ENCODE measurements around the gene CNIH2. TPM values are rescaled to one million over a fixed set of nuclear protein-coding genes. Genes with fewer than 3 reads are reported as not detected.

The CNIH2 gene
- total RNA-seq, 1 experiment from 2014 or later, result 1.3 TPM

DNA sequence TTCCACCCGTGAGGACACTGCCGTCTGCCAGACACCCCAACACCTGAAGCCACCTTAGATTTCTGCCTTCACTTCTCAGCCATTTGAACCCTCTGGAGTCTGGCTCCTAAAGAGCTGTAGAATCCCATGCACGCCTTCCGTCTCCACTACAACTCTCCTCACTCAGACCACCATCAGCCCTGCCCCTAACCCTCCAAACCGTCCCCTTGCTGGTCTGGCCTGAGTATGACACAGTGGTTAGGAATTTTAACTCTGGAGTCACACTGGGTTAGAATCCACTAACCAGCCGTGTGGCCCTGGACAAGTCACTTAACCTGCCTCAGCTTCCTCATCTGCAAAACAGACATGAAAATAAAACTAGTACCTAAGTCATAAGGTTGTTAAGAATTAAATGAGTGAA is 3.0 kb downstream of the CNIH2 start:
- POLR2A ChIA-PET, result interaction anchor here (0.9 to 1.4 kb wide), 2 partner anchors 8 to 13 kb away, joined by 3 to 5 read pairs; partner anchors contain the start of gene YIF1A
- no peak overlapping the region; the same call in 1 of the 2 replicates for H3K4me2 ChIP-seq (ENCODE audit: low read length)
- TF ChIP-seq SP1 (IDR thresholded peaks at IDR 0.05; ENCODE audit: low read depth), result no peak
- TF ChIP-seq POLR2AphosphoS5 (IDR thresholded peaks at IDR 0.05; ENCODE audit: low read depth, low read length), result no peak
- TF ChIP-seq POLR2A (IDR thresholded peaks at IDR 0.05; ENCODE audit: borderline replicate concordance, extremely low read depth, insufficient read depth, insufficient read length), result no peak
- TF ChIP-seq, protein P1, sequence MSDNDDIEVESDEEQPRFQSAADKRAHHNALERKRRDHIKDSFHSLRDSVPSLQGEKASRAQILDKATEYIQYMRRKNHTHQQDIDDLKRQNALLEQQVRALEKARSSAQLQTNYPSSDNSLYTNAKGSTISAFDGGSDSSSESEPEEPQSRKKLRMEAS (IDR thresholded peaks at IDR 0.05), result no peak
- TF ChIP-seq ZFX (IDR thresholded peaks at IDR 0.05), result no peak
- no peak for TF ChIP-seq SRF (IDR thresholded peaks at IDR 0.05; ENCODE audit: low read depth)
- no peak for TF ChIP-seq ZBTB33 (IDR thresholded peaks at IDR 0.05; ENCODE audit: extremely low read depth, insufficient replicate concordance, low read length)
- TF ChIP-seq FOSL1 (IDR thresholded peaks at IDR 0.05; ENCODE audit: low read depth), result no peak
- TF ChIP-seq, protein P2, sequence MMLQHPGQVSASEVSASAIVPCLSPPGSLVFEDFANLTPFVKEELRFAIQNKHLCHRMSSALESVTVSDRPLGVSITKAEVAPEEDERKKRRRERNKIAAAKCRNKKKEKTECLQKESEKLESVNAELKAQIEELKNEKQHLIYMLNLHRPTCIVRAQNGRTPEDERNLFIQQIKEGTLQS (IDR thresholded peaks at IDR 0.05), result no peak
- no peak for TF ChIP-seq RAD21 (IDR thresholded peaks at IDR 0.05; ENCODE audit: low read depth)
- TF ChIP-seq SIN3A (IDR thresholded peaks at IDR 0.05; ENCODE audit: low read depth), result no peak
- no peak for TF ChIP-seq EZH2phosphoT487 (IDR thresholded peaks at IDR 0.05; ENCODE audit: borderline replicate concordance)
- TF ChIP-seq YY1 (IDR thresholded peaks at IDR 0.05; ENCODE audit: extremely low read depth, insufficient replicate concordance, low read depth, low read length), result no peak
- TF ChIP-seq CEBPB (IDR thresholded peaks at IDR 0.05; ENCODE audit: low read depth), result no peak
- no peak for TF ChIP-seq CBX3 (IDR thresholded peaks at IDR 0.05; ENCODE audit: low read depth)
- no peaks in the 10 kb centered on the region for H4K20me1 ChIP-seq (ENCODE audit: insufficient read depth)
- intact Hi-C loops (cut with micrococcal nuclease), result no loop called here
- RAD21 ChIA-PET (ENCODE audit: low non-redundant PET in 1 of 2, low total read pairs in 2 of 2, uncharacterized antibody in 2 of 2, unreplicated experiment in 2 of 2), result no interaction called here
- H3K27ac ChIP-seq (ENCODE audit: low read depth, low read length), result no peak overlapping the region
- H3K9me2 ChIP-seq (ENCODE audit: insufficient read depth), result no peaks in the 10 kb centered on the region
- no peak overlapping the region for H3K9ac ChIP-seq (ENCODE audit: low read length)
- H3K27me3 ChIP-seq (ENCODE audit: insufficient read depth, low read length), result no peaks in the 10 kb centered on the region
- H3K4me1 ChIP-seq (ENCODE audit: control insufficient read depth in 1 of 2, insufficient read depth in 2 of 2, low read length in 2 of 2), result peaks cover 0 to 26% of the 10 kb centered on the region in 2 experiments; a peak in 2 of 4 replicates
- no TSS peak for BruUV-seq (replicated peaks)
- H3K4me3 ChIP-seq (replicated peaks in 1 of 2; ENCODE audit: low read depth in 1 of 2, low read length in 2 of 2), result no peak overlapping the region
- no peaks in the 10 kb centered on the region for H3K79me2 ChIP-seq (ENCODE audit: insufficient read depth, low read length)
- no peaks in the 10 kb centered on the region for H3K9me3 ChIP-seq (ENCODE audit: control insufficient read depth in 1 of 2, insufficient read depth in 1 of 2, low read depth in 1 of 2, low read length in 2 of 2)
- ATAC-seq (no peak), DNase-seq (ENCODE audit: low read depth, low spot score) (no peak)
- H2AFZ ChIP-seq (ENCODE audit: low read depth, low read length, poor library complexity, severe bottlenecking), result no peak overlapping the region
- H3K36me3 ChIP-seq (ENCODE audit: control insufficient read depth in 1 of 2, insufficient read depth in 2 of 2, low read length in 2 of 2), result no peaks in the 10 kb centered on the region; a peak in 1 of 4 replicates
- CTCF ChIA-PET, result interaction anchor here (3.0 kb wide), 1 partner anchor 31 kb away, joined by 17 read pairs; no protein-coding TSS in a partner anchor

Data from HCT116 (cell line).